NCI-H2227 treated with DMSO at 0.1 percent for 48 hours (cell line): Measurements from ENCODE around the gene SLC26A11.
A peak's percentile ranks its signal among the peaks of the same experiment; 100 is the strongest.
"Not testable (repeated sequence)": the region's sequence is repeated elsewhere in the genome, so short reads cannot be mapped to it uniquely, and the experiment has no call there.

Source experiments
- DNase-seq: peaks from one replicate; lab custom pipeline; 2025; lab: John Stamatoyannopoulos, UW

SLC26A11 gene

GRCh38 chr17:80244871-80245509 is 24.8 kb downstream of the SLC26A11 start:
- no peak for DNase-seq

GRCh38 chr17:80245566-80246265 is 25.5 kb downstream of the SLC26A11 start:
- DNase-seq, result no peak

- DNase-seq, result no peak
Measured at GRCh38 chr17:80246266-80246681, 26.0 kb downstream of the SLC26A11 start.

- no peak for DNase-seq
Measured at GRCh38 chr17:80246726-80247125, 26.5 kb downstream of the SLC26A11 start.

- DNase-seq, result no peak
Measured at GRCh38 chr17:80247561-80247960, 27.3 kb downstream of the SLC26A11 start.

GRCh38 chr17:80248001-80248893 is 28.0 kb downstream of the SLC26A11 start:
- no peak for DNase-seq

GRCh38 chr17:80248894-80249710 is 28.9 kb downstream of the SLC26A11 start:
- no peak for DNase-seq

- no peak for DNase-seq
Measured at GRCh38 chr17:80251966-80252365, 31.7 kb downstream of the SLC26A11 start.

GRCh38 chr17:80252871-80253270 is 32.6 kb downstream of the SLC26A11 start:
- peak; percentile 39 for DNase-seq

GRCh38 chr17:80253631-80254395 is 33.6 kb downstream of the SLC26A11 start:
- DNase-seq, result no peak

- DNase-seq, result no peak
Measured at GRCh38 chr17:80254396-80255251, 34.4 kb downstream of the SLC26A11 start.

- no peak for DNase-seq
Measured at GRCh38 chr17:80256034-80256350, 35.8 kb downstream of the SLC26A11 start.

GRCh38 chr17:80257716-80258213 is 37.5 kb downstream of the SLC26A11 start:
- no peak for DNase-seq

GRCh38 chr17:80258296-80258695 is 38.1 kb downstream of the SLC26A11 start:
- not testable (repeated sequence) for DNase-seq

GRCh38 chr17:80259457-80260068 is 39.3 kb downstream of the SLC26A11 start:
- DNase-seq, result no peak

- peak; percentile 62 for DNase-seq
Measured at GRCh38 chr17:80260069-80260535, 39.9 kb downstream of the SLC26A11 start.

- DNase-seq, result no peak
Measured at GRCh38 chr17:80260791-80261158, 40.5 kb downstream of the SLC26A11 start, which contains the start of gene RNF213. RNF213 (plus strand) TSS chr17:80260852; CDS start chr17:80263682, 2,830 bp downstream.

GRCh38 chr17:80261159-80261894 is 41.1 kb downstream of the SLC26A11 start:
- peak; percentile 35 for DNase-seq

GRCh38 chr17:80261895-80262279 is 41.7 kb downstream of the SLC26A11 start:
- no peak for DNase-seq
